ENCODE data around the gene DACH1.

Gene DACH1

GRCh38 chr13:71536201-71536600 is 330.8 kb downstream of the DACH1 start:
- Histone ChIP-seq H3K4me1 (ENCODE audit: low read depth, poor library complexity, severe bottlenecking) (no peaks in the 10 kb centered on the region), H4K20me1 (ENCODE audit: insufficient read depth) (no peaks in the 10 kb centered on the region)
- no peak for TF ChIP-seq CTCF (conservative IDR thresholded peaks at IDR 0.05; ENCODE audit: low read depth, low read length)

DNA sequence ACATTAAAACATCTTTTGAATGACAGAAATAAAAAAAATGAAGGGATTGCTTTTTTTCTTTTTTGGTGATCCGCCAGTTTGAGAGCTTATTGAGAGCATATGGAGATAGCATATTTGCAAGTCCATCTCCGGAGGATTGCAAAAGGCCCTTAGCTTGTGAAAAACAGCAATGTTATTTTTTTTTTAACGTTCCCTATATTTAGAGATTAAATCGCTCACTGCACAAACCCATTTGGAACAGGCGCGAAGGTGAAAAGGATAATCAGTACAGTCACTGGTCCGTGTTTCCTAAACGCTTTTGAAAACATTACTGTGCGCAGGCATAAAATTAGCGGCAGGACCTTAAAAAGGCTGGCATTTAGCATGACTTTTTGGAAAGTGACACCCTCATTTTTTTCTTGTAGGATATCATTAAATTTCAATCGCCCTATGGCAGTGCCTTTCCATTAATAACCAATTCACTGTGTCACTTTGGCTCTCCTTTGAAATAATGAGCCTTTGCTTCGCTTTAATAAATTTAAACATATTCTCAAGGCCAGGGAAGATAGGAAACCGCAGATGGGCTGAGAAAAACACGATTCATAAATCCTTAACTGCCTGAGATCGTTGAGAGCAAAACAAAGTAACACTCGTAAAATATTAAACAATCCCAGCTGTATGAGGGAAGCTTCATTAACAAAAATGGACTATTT is 342.2 kb downstream of the DACH1 start:
- no peaks in the 10 kb centered on the region for H4K20me1 ChIP-seq (ENCODE audit: insufficient read depth)
- H3K27ac ChIP-seq: no peak overlapping the region
- H3K79me2 ChIP-seq (ENCODE audit: insufficient read depth, low read depth): no peaks in the 10 kb centered on the region
- no peak overlapping the region for H3K4me3 ChIP-seq (IDR thresholded peaks at IDR 0.05; ENCODE audit: insufficient read depth, low read depth, low read length)
- no peaks in the 10 kb centered on the region for H3K4me1 ChIP-seq (ENCODE audit: low read depth, poor library complexity, severe bottlenecking)
- H3K4me2 ChIP-seq: no peak overlapping the region
- no peaks in the 10 kb centered on the region for H3K27me3 ChIP-seq (ENCODE audit: insufficient read depth, low read depth)
- no peak overlapping the region for H2AFZ ChIP-seq (ENCODE audit: low read depth)
- no peak for TF ChIP-seq CTCF (conservative IDR thresholded peaks at IDR 0.05; ENCODE audit: low read depth, low read length)
- no peak overlapping the region for H3K9ac ChIP-seq
- H3K36me3 ChIP-seq (ENCODE audit: insufficient read depth): no peaks in the 10 kb centered on the region

More at GRCh38 chr13:71536201-71536600, 330.8 kb downstream of the DACH1 start:
- H3K4me2 ChIP-seq: no peak overlapping the region
- H3K79me2 ChIP-seq (ENCODE audit: insufficient read depth, low read depth): no peaks in the 10 kb centered on the region
- no peaks in the 10 kb centered on the region for H3K36me3 ChIP-seq (ENCODE audit: insufficient read depth)
- H3K27me3 ChIP-seq (ENCODE audit: insufficient read depth, low read depth): no peaks in the 10 kb centered on the region
- H2AFZ ChIP-seq (ENCODE audit: low read depth): no peak overlapping the region
- H3K4me3 ChIP-seq (IDR thresholded peaks at IDR 0.05; ENCODE audit: insufficient read depth, low read depth, low read length): no peak overlapping the region
- no peak overlapping the region for H3K9ac ChIP-seq
- H3K27ac ChIP-seq: no peak overlapping the region

- H3K79me2 ChIP-seq (ENCODE audit: insufficient read depth, low read depth): no peaks in the 10 kb centered on the region
- no peaks in the 10 kb centered on the region for H3K27me3 ChIP-seq (ENCODE audit: insufficient read depth, low read depth)
- TF ChIP-seq CTCF (conservative IDR thresholded peaks at IDR 0.05; ENCODE audit: low read depth, low read length): no peak
- no peak overlapping the region for H3K9ac ChIP-seq
- no peak overlapping the region for H3K27ac ChIP-seq
- H3K4me3 ChIP-seq (IDR thresholded peaks at IDR 0.05; ENCODE audit: insufficient read depth, low read depth, low read length): no peak overlapping the region
- H4K20me1 ChIP-seq (ENCODE audit: insufficient read depth): no peaks in the 10 kb centered on the region
- H3K4me2 ChIP-seq: no peak overlapping the region
- no peaks in the 10 kb centered on the region for H3K36me3 ChIP-seq (ENCODE audit: insufficient read depth)
- H3K4me1 ChIP-seq (ENCODE audit: low read depth, poor library complexity, severe bottlenecking): no peaks in the 10 kb centered on the region
- H2AFZ ChIP-seq (ENCODE audit: low read depth): no peak overlapping the region
These were observed 342.8 kb downstream of the DACH1 start for GRCh38 chr13:71524245-71524612.

DNA sequence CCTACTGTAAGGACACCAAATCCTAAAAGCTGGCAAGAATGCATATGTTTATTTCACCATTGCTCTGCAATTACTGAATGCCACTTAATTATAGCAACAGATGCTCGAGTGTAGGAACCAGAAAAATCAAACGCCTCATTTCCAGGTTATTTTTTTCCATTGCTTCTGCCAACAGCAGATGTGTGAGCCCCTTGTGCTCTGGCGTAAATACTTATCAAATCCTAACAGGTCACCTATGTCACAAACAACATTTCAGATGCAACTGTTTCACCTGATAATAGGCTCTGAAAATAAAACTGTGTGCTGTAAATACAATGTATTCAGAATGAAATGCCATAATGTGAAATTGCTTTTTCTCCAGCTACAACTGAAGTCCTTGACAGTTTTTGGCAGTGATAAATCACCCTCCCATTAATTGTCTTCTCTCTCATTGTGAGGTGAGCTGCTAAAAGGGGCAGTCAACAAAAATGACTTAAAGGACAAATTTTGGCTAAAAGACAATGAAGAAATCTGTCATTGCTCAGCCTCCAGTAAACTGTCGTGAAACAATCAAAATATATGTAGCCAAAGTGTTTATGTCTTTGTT is 344.0 kb downstream of the DACH1 start:
- Histone ChIP-seq H3K27me3 (ENCODE audit: insufficient read depth, low read depth) (no peaks in the 10 kb centered on the region), H3K79me2 (ENCODE audit: insufficient read depth, low read depth) (no peaks in the 10 kb centered on the region), H3K4me3 (IDR thresholded peaks at IDR 0.05; ENCODE audit: insufficient read depth, low read depth, low read length) (no peak overlapping the region), H2AFZ (ENCODE audit: low read depth) (no peak overlapping the region), H3K27ac (no peak overlapping the region), H3K36me3 (ENCODE audit: insufficient read depth) (no peaks in the 10 kb centered on the region), H4K20me1 (ENCODE audit: insufficient read depth) (no peaks in the 10 kb centered on the region), H3K4me1 (ENCODE audit: low read depth, poor library complexity, severe bottlenecking) (no peaks in the 10 kb centered on the region), H3K4me2 (no peak overlapping the region), H3K9ac (no peak overlapping the region)
- TF ChIP-seq CTCF (conservative IDR thresholded peaks at IDR 0.05; ENCODE audit: low read depth, low read length): no peak

Data from KMS-11 (cell line).